Measurements from ENCODE around the gene TMEM208.

Gene TMEM208

DNA sequence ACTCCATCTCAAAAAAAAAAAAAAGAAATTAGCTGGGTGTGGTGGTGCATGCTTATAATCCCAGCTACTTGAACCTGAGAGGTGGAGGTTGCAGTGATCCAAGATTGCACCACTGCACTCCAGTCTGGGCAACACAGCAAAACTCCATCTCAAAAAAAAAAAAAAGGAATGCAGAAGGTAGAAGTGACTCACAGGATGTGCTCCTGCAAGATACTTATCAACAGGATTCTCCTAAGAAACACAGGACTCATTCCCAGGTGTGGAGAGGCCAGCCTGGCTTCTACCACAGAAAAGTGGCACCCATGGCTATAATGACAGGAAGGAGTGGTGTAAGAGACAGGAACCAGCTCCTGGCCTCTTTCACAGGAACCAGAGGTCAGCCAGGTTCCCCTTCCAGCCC, 14.2 kb upstream of the TMEM208 start:
- Mint-ChIP-seq H3K9me3 (ENCODE audit: low read depth) (no peaks in the 10 kb centered on the region), H3K27ac (no peak overlapping the region), H3K27me3 (no peaks in the 10 kb centered on the region)

GRCh38 chr16:67213197-67214019, 13.5 kb upstream of the TMEM208 start:
- no peak overlapping the region for H3K27ac Mint-ChIP-seq
- no peak overlapping the region for H3K4me3 Mint-ChIP-seq
- no peaks in the 10 kb centered on the region for H3K27me3 Mint-ChIP-seq
- peaks cover 11% of the 10 kb centered on the region for H3K36me3 Mint-ChIP-seq
- no peaks in the 10 kb centered on the region for H3K9me3 Mint-ChIP-seq (ENCODE audit: low read depth)
- no peaks in the 10 kb centered on the region for H3K4me1 Mint-ChIP-seq (ENCODE audit: low read depth)

More for the DNA sequence above, 14.2 kb upstream of the TMEM208 start:
- Mint-ChIP-seq H3K36me3 (peaks cover 11% of the 10 kb centered on the region), H3K4me3 (no peak overlapping the region), H3K4me1 (ENCODE audit: low read depth) (no peaks in the 10 kb centered on the region)

GRCh38 chr16:67215706-67216105, 11.2 kb upstream of the TMEM208 start:
- no peaks in the 10 kb centered on the region for H3K4me1 Mint-ChIP-seq (ENCODE audit: low read depth)

DNA sequence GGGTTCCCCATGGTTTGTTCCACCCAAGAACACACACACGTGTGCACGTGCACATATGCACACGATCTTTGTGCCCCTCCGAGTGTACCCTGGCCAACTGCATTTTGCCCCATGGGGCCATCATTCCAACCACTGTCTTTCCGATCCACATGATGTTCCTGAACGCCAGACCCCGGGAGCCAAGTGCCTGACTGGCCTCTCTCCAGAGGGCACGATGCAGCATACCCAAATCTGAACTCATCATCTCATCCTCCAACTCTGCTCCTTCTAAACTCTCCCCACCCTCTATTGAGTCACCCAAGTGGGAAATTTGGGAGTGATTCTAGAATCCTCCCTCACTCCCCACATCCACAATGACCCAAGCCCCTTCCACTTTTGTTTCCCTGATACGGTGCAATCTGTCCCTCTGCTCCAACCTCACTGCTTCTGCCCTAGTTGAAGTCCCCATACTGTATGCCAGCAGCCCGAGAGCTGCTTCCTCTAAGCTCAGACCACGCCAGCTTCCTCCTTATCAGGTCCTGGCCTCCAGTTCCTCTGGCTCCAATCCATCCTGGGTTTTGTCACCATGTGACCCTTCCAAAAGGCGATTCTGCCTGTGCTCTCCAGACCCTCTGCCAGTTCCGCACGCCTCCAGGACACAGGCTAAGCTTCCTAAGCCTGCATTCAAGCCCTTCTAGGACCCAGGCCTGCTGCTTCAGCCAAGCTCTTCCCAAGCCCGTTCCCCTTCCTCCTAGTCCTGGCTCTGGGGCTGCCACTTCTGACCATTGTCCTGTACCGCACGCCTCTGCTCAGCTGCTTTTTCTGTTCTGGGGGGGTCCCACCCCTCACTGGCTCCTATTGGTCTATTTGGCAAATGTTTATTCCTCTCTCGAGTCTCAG, 10.1 kb upstream of the TMEM208 start:
- Mint-ChIP-seq H3K4me1 (ENCODE audit: low read depth) (no peaks in the 10 kb centered on the region), H3K27me3 (no peaks in the 10 kb centered on the region), H3K36me3 (peaks cover 11% of the 10 kb centered on the region), H3K4me3 (no peak overlapping the region), H3K27ac (no peak overlapping the region), H3K9me3 (ENCODE audit: low read depth) (no peaks in the 10 kb centered on the region)

More at GRCh38 chr16:67215706-67216105, 11.2 kb upstream of the TMEM208 start:
- Mint-ChIP-seq H3K27me3 (no peaks in the 10 kb centered on the region), H3K27ac (no peak overlapping the region), H3K36me3 (peaks cover 11% of the 10 kb centered on the region), H3K9me3 (ENCODE audit: low read depth) (no peaks in the 10 kb centered on the region), H3K4me3 (no peak overlapping the region)

GRCh38 chr16:67223992-67224391, 2.9 kb upstream of the TMEM208 start:
- H3K27ac Mint-ChIP-seq: peak overlapping the region; percentile 58

DNA sequence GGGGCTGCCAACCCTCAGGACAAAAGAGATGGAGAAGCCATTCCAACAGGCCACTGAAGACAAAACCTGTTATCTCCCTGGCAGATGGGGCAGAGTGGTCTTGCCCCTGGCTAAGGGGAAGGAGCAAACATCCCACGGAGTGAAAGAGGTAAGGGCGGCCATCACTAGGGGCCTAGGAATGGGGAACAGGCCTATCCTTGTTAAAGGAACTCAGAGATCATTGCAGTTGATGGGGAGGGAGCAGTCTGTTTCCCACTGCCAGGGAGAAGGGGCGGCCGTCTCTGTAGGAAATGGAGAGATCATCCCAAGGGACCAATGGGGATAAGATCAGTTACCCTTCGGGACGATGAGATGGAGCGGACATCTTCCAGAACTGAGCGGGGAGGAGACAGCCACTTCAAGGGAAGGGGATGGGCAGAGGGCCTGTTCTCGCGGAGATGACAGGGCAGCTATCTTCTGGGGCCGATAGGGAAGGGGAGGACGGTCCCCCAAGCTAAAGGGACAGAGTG, 581 bp upstream of the TMEM208 start:
- Mint-ChIP-seq H3K27ac (peak overlapping the region; percentile 79), H3K4me3 (peak overlapping the region; percentile 100), H3K27me3 (no peaks in the 10 kb centered on the region), H3K9me3 (ENCODE audit: low read depth) (no peaks in the 10 kb centered on the region), H3K36me3 (peaks cover 7% of the 10 kb centered on the region), H3K4me1 (ENCODE audit: low read depth) (peaks cover 44% of the 10 kb centered on the region)

More at GRCh38 chr16:67223992-67224391, 2.9 kb upstream of the TMEM208 start:
- Mint-ChIP-seq H3K36me3 (peaks cover 5% of the 10 kb centered on the region), H3K4me1 (ENCODE audit: low read depth) (peaks cover 44% of the 10 kb centered on the region), H3K4me3 (no peak overlapping the region), H3K9me3 (ENCODE audit: low read depth) (no peaks in the 10 kb centered on the region), H3K27me3 (no peaks in the 10 kb centered on the region)

GRCh38 chr16:67227567-67227921, 614 bp downstream of the TMEM208 start:
- Mint-ChIP-seq H3K4me1 (ENCODE audit: low read depth) (peaks cover 44% of the 10 kb centered on the region), H3K36me3 (peaks cover 7% of the 10 kb centered on the region), H3K27ac (peak overlapping the region; percentile 100), H3K9me3 (ENCODE audit: low read depth) (no peaks in the 10 kb centered on the region), H3K4me3 (peak overlapping the region; percentile 100), H3K27me3 (no peaks in the 10 kb centered on the region)

DNA sequence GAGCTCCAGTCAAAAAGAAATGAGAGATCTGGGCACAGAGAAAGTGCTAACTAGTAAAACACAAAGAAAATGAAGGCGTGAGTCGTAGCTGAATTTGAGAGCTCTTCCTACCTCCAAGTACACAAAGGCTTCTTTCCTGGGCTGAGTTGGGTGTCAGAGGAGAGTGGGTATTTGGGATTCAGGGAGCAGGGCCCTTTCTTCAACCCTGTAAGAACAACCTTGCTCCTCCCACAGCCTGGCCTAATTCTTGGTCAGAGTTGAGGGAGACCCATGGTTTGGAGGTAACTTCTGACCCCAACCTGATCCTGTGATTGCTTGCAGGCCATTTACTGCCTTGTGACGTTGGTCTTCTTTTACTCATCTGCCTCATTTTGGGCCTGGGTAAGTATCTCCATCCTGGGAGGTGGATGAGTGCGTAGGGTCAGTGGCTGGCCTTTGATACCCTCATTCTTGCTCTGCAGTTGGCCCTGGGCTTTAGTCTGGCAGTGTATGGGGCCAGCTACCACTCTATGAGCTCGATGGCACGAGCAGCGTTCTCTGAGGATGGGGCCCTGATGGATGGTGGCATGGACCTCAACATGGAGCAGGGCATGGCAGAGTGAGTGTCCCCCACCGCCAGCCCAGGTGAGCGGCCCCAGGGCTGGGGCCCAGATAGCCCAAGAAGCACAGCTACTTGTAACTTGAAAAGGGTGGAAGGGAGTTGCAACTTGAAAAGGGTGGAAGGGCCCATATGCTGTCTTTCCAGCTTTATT, 1.3 kb downstream of the TMEM208 start:
- Mint-ChIP-seq H3K9me3 (ENCODE audit: low read depth) (no peaks in the 10 kb centered on the region), H3K27ac (peak overlapping the region; percentile 100), H3K36me3 (peaks cover 7% of the 10 kb centered on the region), H3K4me3 (peak overlapping the region; percentile 100), H3K27me3 (no peaks in the 10 kb centered on the region), H3K4me1 (ENCODE audit: low read depth) (peaks cover 44% of the 10 kb centered on the region)

- no peak overlapping the region for H3K27ac Mint-ChIP-seq
- no peaks in the 10 kb centered on the region for H3K27me3 Mint-ChIP-seq
- H3K9me3 Mint-ChIP-seq (ENCODE audit: low read depth): no peaks in the 10 kb centered on the region
- peak overlapping the region; percentile 100 for H3K4me3 Mint-ChIP-seq
- H3K36me3 Mint-ChIP-seq: peaks cover 7% of the 10 kb centered on the region
- peaks cover 40% of the 10 kb centered on the region for H3K4me1 Mint-ChIP-seq (ENCODE audit: low read depth)
Measured at GRCh38 chr16:67228905-67229304, 2.0 kb downstream of the TMEM208 start.

GRCh38 chr16:67229906-67230808, 3.2 kb downstream of the TMEM208 start:
- Mint-ChIP-seq H3K27me3 (no peaks in the 10 kb centered on the region), H3K4me1 (ENCODE audit: low read depth) (peaks cover 28% of the 10 kb centered on the region)

GRCh38 chr16:67230809-67231660, 4.1 kb downstream of the TMEM208 start:
- Mint-ChIP-seq H3K4me1 (ENCODE audit: low read depth) (peaks cover 19% of the 10 kb centered on the region), H3K36me3 (peaks cover 7% of the 10 kb centered on the region), H3K9me3 (ENCODE audit: low read depth) (no peaks in the 10 kb centered on the region), H3K4me3 (no peak overlapping the region), H3K27me3 (no peaks in the 10 kb centered on the region), H3K27ac (no peak overlapping the region)

More at GRCh38 chr16:67229906-67230808, 3.2 kb downstream of the TMEM208 start:
- H3K4me3 Mint-ChIP-seq: no peak overlapping the region
- H3K36me3 Mint-ChIP-seq: peaks cover 7% of the 10 kb centered on the region
- H3K27ac Mint-ChIP-seq: no peak overlapping the region
- H3K9me3 Mint-ChIP-seq (ENCODE audit: low read depth): no peaks in the 10 kb centered on the region

- Mint-ChIP-seq H3K36me3 (peaks cover 2% of the 10 kb centered on the region), H3K4me3 (no peak overlapping the region), H3K4me1 (ENCODE audit: low read depth) (peaks cover 3% of the 10 kb centered on the region), H3K27me3 (no peaks in the 10 kb centered on the region), H3K9me3 (ENCODE audit: low read depth) (no peaks in the 10 kb centered on the region), H3K27ac (no peak overlapping the region)
Measured at GRCh38 chr16:67233596-67233995, 6.7 kb downstream of the TMEM208 start.

- Mint-ChIP-seq H3K27ac (no peak overlapping the region), H3K4me3 (no peak overlapping the region), H3K27me3 (no peaks in the 10 kb centered on the region), H3K9me3 (ENCODE audit: low read depth) (no peaks in the 10 kb centered on the region), H3K4me1 (ENCODE audit: low read depth) (peaks cover 3% of the 10 kb centered on the region), H3K36me3 (peaks cover under 1% of the 10 kb centered on the region)
Measured at GRCh38 chr16:67234180-67234597, 7.3 kb downstream of the TMEM208 start.

Measured in activated naive CD8-positive, alpha-beta T cell (primary cell).